Keratinocyte (primary cell): ENCODE measurements around the gene MIDN. TPM values are rescaled to one million over a fixed set of nuclear protein-coding genes. Genes with fewer than 3 reads are reported as not detected.

Experiments used
- DNase-seq: peaks from one replicate; pipeline ENCODE4 v3.0.0-alpha.2; 2011; ENCODE audit warnings: low read depth, missing footprints, low spot score
- FAIRE-seq: peaks from 2 replicates; lab custom pipeline; 2011; peaks lifted over from hg19 to GRCh38; lab: Jason Lieb, UNC
- H2AFZ ChIP-seq: 2 replicates; pipeline ENCODE4 v1.6.0; 2012; ENCODE audit warnings: low read length, control low read depth, inconsistent platforms; ENCODE audit not compliant: control insufficient read depth
- H3K27ac ChIP-seq: 2 replicates; pipeline ENCODE4 v1.5.1; 2011; ENCODE audit warnings: low read length; ENCODE audit not compliant: control insufficient read depth, insufficient read depth
- H3K27me3 ChIP-seq: 3 replicates; pipeline ENCODE4 v1.6.0; 2011; ENCODE audit warnings: low read length; ENCODE audit not compliant: control insufficient read depth, insufficient read depth; ENCODE audit errors: extremely low read depth
- H3K36me3 ChIP-seq, 2 experiments: 2 replicates in 1 of 2; 3 replicates in 1 of 2; pipeline ENCODE4 v1.5.1; 2011; ENCODE audit warnings: low read length in 2 of 2, mild to moderate bottlenecking in 1 of 2; ENCODE audit not compliant: control insufficient read depth in 2 of 2, insufficient read depth in 2 of 2; ENCODE audit errors: extremely low read depth in 1 of 2
- H3K4me1 ChIP-seq: 3 replicates; pipeline ENCODE4 v1.5.1; 2011; ENCODE audit warnings: low read length; ENCODE audit not compliant: control insufficient read depth, insufficient read depth; ENCODE audit errors: extremely low read depth
- H3K4me2 ChIP-seq: 3 replicates; pipeline ENCODE4 v1.6.0; 2011; ENCODE audit warnings: low read depth, low read length; ENCODE audit not compliant: control insufficient read depth, insufficient read depth; ENCODE audit errors: extremely low read depth
- H3K4me3 ChIP-seq, 3 experiments: fragments of 200-600 bp in 1 of 3; sonication (generic) in 1 of 3; 2 replicates in 2 of 3; 3 replicates in 1 of 3; pipeline ENCODE4 v1.5.1; 2011 to 2016; ENCODE audit warnings: low read length in 3 of 3, mild to moderate bottlenecking in 3 of 3, control low read depth in 2 of 3, inconsistent platforms in 1 of 3, low read depth in 1 of 3, mixed read lengths in 1 of 3, mixed run types in 1 of 3, moderate library complexity in 1 of 3; ENCODE audit not compliant: control insufficient read depth in 2 of 3, insufficient read depth in 2 of 3; ENCODE audit errors: extremely low read depth in 1 of 3
- H3K79me2 ChIP-seq: 2 replicates; pipeline ENCODE4 v1.6.0; 2012; ENCODE audit warnings: low read length; ENCODE audit not compliant: control insufficient read depth, insufficient read depth
- H3K9ac ChIP-seq: 3 replicates; pipeline ENCODE4 v1.6.0; 2011; ENCODE audit warnings: low read length; ENCODE audit not compliant: control insufficient read depth, insufficient read depth; ENCODE audit errors: extremely low read depth
- H3K9me1 ChIP-seq: 3 replicates; pipeline ENCODE4 v1.6.0; 2011; ENCODE audit warnings: low read length; ENCODE audit not compliant: control insufficient read depth, insufficient read depth; ENCODE audit errors: extremely low read depth
- H3K9me3 ChIP-seq: 2 replicates; pipeline ENCODE4 v1.5.1; 2012; ENCODE audit warnings: low read depth, low read length; ENCODE audit not compliant: control insufficient read depth
- H4K20me1 ChIP-seq: 3 replicates; pipeline ENCODE4 v1.6.0; 2011; ENCODE audit warnings: low read length; ENCODE audit not compliant: control insufficient read depth, insufficient read depth; ENCODE audit errors: extremely low read depth
- CTCF ChIP-seq, 3 experiments: IDR thresholded peaks in 1 of 3; conservative IDR thresholded peaks in 1 of 3; optimal IDR thresholded peaks in 1 of 3; 2 replicates in 2 of 3; 3 replicates in 1 of 3; pipeline versions ENCODE3 to v1.5.1; 2011; ENCODE audit warnings: low read length in 3 of 3, mild to moderate bottlenecking in 3 of 3, moderate library complexity in 2 of 3, control low read depth in 1 of 3, inconsistent platforms in 1 of 3; ENCODE audit not compliant: insufficient read depth in 2 of 3; ENCODE audit errors: extremely low read depth in 1 of 3
- EZH2 ChIP-seq: IDR thresholded peaks from one replicate; pipeline ENCODE4 v1.6.1; 2012; ENCODE audit warnings: inconsistent platforms, mild to moderate bottlenecking, low read length, moderate library complexity
- dilution Hi-C: fragments of 300-500 bp; cut with MboI; formaldehyde crosslinking; loops from one replicate; pipeline ENCODE4 v1.7.0; 2020; ENCODE audit warnings: low sequenced_read_pairs; ENCODE audit not compliant: extremely low pct_ligation_motif_present
- polyA plus RNA-seq, 5 experiments: library from polyadenylated mRNA; depleted of rRNA in 3 of 5; stranded (reverse) in 3 of 5; stranded (forward) in 1 of 5; unstranded in 1 of 5; fragments of >200 nt; gene quantifications; 1 replicate in 1 of 5; 2 replicates in 3 of 5; 3 replicates in 1 of 5; pipeline versions ENCODE4 v1.2.1 to v1.2.3, GENCODE V29; 2011 to 2012; ENCODE audit warnings: missing spikeins in 2 of 5, low read depth in 1 of 5, low replicate concordance in 1 of 5

The MIDN gene
- polyA plus RNA-seq, 1 donor (not counting 4 experiments of a cell fraction or from before 2014, with no cell fraction given) = 4.7 TPM

- Histone ChIP-seq H3K4me3 (no peak overlapping the region), H3K9me1 (peaks cover 2% of the 10 kb centered on the region), H2AFZ (no peak overlapping the region), H3K36me3 (peaks cover under 1 to 12% of the 10 kb centered on the region in 2 experiments), H3K27ac (no peak overlapping the region), H3K4me1 (peaks cover 65% of the 10 kb centered on the region), H4K20me1 (peaks cover 4% of the 10 kb centered on the region), H3K4me2 (peak overlapping the region; percentile 96), H3K9me3 (no peaks in the 10 kb centered on the region), H3K9ac (peak overlapping the region; percentile 88), H3K27me3 (peaks cover 4% of the 10 kb centered on the region), H3K79me2 (peaks cover 6% of the 10 kb centered on the region)
- FAIRE-seq (no peak), DNase-seq (no peak)
- dilution Hi-C loops = no loop called here
- no peak for TF ChIP-seq EZH2
- no peak for TF ChIP-seq CTCF (optimal IDR thresholded peaks at IDR 0.05 in 1 of 3, IDR thresholded peaks at IDR 0.05 in 1 of 3, conservative IDR thresholded peaks at IDR 0.05 in 1 of 3; ENCODE audit: extremely low read depth in 1 of 3, insufficient read depth in 2 of 3, low read length in 3 of 3)
Measured at GRCh38 chr19:1263188-1263587, 14.8 kb downstream of the MIDN start.

- Histone ChIP-seq H3K27me3 (peaks cover 4% of the 10 kb centered on the region), H3K27ac (peak overlapping the region; percentile 60), H3K4me1 (peaks cover 56% of the 10 kb centered on the region)
Measured at GRCh38 chr19:1264801-1265614, 16.6 kb downstream of the MIDN start.

More at GRCh38 chr19:1264801-1265614, 16.6 kb downstream of the MIDN start:
- Histone ChIP-seq H3K4me3 (no peak overlapping the region), H3K4me2 (peak overlapping the region; percentile 48), H3K36me3 (peaks cover 0 to 5% of the 10 kb centered on the region in 2 experiments), H3K9me3 (no peaks in the 10 kb centered on the region), H3K79me2 (peaks cover 7% of the 10 kb centered on the region), H2AFZ (no peak overlapping the region), H3K9me1 (peaks cover 2% of the 10 kb centered on the region), H4K20me1 (no peaks in the 10 kb centered on the region), H3K9ac (peak overlapping the region; percentile 33)
- dilution Hi-C loops = no loop called here
- FAIRE-seq (no peak), DNase-seq (no peak)
- no peak for TF ChIP-seq CTCF (optimal IDR thresholded peaks at IDR 0.05 in 1 of 3, IDR thresholded peaks at IDR 0.05 in 1 of 3, conservative IDR thresholded peaks at IDR 0.05 in 1 of 3; ENCODE audit: extremely low read depth in 1 of 3, insufficient read depth in 2 of 3, low read length in 3 of 3)
- no peak for TF ChIP-seq EZH2
